ENCODE measurements around the gene ADGRL1. TPM values are rescaled to one million over a fixed set of nuclear protein-coding genes. Genes with fewer than 3 reads are reported as not detected.
A peak's percentile ranks its signal among the peaks of the same experiment; 100 is the strongest.
"Not testable (repeated sequence)": the region's sequence is repeated elsewhere in the genome, so short reads cannot be mapped to it uniquely, and the experiment has no call there.

Gene ADGRL1
- total RNA-seq, 5 donors from 2014 or later (not counting 1 experiment from before 2014, with no cell fraction given), result 19.9 to 31.2 (median 28.0) TPM

DNA sequence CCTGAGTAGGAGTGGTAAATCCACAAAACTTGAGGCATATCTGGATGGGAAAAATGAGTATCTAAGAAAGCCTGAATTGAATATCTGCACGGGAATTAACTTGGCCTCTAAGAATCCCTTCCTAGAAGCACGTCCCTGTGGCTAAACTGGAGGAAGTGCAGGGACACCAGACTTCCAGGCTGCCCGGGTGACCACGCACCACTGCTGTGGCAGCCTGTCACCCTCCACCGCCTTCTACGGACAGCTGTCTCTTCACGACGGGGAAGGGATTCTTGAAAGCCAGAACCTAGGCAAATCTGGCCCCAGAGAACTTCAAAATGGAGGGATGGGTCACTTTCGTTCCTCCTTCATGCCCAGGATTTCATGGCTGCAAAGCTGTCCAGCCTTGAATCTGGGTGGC, 2.5 kb upstream of the ADGRL1 start:
- H3K36me3 Mint-ChIP-seq; CTCF ChIA-PET; DNase-seq; POLR2A ChIA-PET; H3K36me3 ChIP-seq (ENCODE audit: control insufficient read depth in 2 of 2, extremely low read depth in 1 of 2, insufficient read depth in 1 of 2, low read length in 1 of 2); H3K9me3 Mint-ChIP-seq; H3K9me3 ChIP-seq; H3K27ac Mint-ChIP-seq; H3K4me3 ChIP-seq (ENCODE audit: control insufficient read depth in 1 of 2, extremely low read depth in 1 of 2, low read length in 1 of 2); H3K27ac ChIP-seq (ENCODE audit: low read length); ATAC-seq (replicated peaks in 1 of 4): not testable (repeated sequence)
- Mint-ChIP-seq H3K27me3 (peaks cover 0 to 21% of the 10 kb centered on the region in 2 donors), H3K4me1 (peaks cover 28 to 39% (median 34%) of the 10 kb centered on the region in 3 donors), H3K4me3 (peak overlapping the region in 2 of 3 donors; percentile 9 to 97)
- Histone ChIP-seq H3K4me1 (ENCODE audit: control insufficient read depth in 1 of 2, extremely low read depth in 1 of 2, insufficient read depth in 2 of 2, low read length in 2 of 2) (peaks cover 2 to 33% of the 10 kb centered on the region in 2 experiments), H3K27me3 (replicated peaks in 1 of 2; ENCODE audit: control insufficient read depth in 2 of 2, extremely low read depth in 1 of 2, insufficient read depth in 2 of 2, low read length in 1 of 2) (peaks cover 0 to 22% of the 10 kb centered on the region in 2 experiments)
- WGBS (ENCODE audit: insufficient coverage), result 70% methylated on average over 4 of the region's 9 CpGs

DNA sequence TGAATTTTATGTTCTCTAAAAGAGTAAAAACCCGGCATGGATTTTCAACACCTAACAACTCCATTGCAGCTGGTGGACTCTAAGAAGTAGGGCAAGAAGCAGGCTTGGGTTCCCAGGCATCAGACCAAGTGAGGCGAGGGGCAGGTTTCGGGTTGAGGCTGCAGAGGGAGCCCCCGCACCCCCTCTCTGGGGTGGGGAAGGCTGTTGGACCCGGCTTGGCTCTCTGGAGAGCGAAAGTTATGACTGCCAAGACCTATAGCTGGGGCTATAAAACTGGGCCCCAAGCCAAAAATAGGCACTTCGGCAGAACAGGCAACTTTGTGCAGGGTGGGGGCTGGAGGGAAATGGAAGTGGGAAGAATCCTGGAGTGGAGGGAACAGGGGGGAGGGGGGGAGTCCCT, 1.8 kb upstream of the ADGRL1 start:
- Mint-ChIP-seq H3K27me3 (peaks cover 0 to 21% of the 10 kb centered on the region in 2 donors), H3K27ac (peak overlapping the region in 1 of 2 donors; percentile 93), H3K4me1 (peaks cover 34 to 44% (median 39%) of the 10 kb centered on the region in 3 donors), H3K4me3 (peak overlapping the region; percentile 90 to 97 (median 90))
- H3K9me3 Mint-ChIP-seq; DNase-seq; POLR2A ChIA-PET; CTCF ChIA-PET; H3K27ac ChIP-seq (ENCODE audit: low read length); H3K36me3 Mint-ChIP-seq; H3K9me3 ChIP-seq; H3K36me3 ChIP-seq (ENCODE audit: control insufficient read depth in 2 of 2, extremely low read depth in 1 of 2, insufficient read depth in 1 of 2, low read length in 1 of 2): not testable (repeated sequence)
- Histone ChIP-seq H3K27me3 (replicated peaks in 1 of 2; ENCODE audit: control insufficient read depth in 2 of 2, extremely low read depth in 1 of 2, insufficient read depth in 2 of 2, low read length in 1 of 2) (peaks cover 0 to 24% of the 10 kb centered on the region in 2 experiments), H3K4me3 (ENCODE audit: control insufficient read depth in 1 of 2, extremely low read depth in 1 of 2, low read length in 1 of 2) (peak overlapping the region in 1 of 2 donors; percentile 84), H3K4me1 (ENCODE audit: control insufficient read depth in 1 of 2, extremely low read depth in 1 of 2, insufficient read depth in 2 of 2, low read length in 2 of 2) (peaks cover 2 to 33% of the 10 kb centered on the region in 2 experiments)
- peak in 2 of 4 experiments; percentile 3 to 4 for ATAC-seq (replicated peaks in 1 of 4)
- 60% methylated on average over 6 of the region's 7 CpGs for WGBS (ENCODE audit: insufficient coverage)

DNA sequence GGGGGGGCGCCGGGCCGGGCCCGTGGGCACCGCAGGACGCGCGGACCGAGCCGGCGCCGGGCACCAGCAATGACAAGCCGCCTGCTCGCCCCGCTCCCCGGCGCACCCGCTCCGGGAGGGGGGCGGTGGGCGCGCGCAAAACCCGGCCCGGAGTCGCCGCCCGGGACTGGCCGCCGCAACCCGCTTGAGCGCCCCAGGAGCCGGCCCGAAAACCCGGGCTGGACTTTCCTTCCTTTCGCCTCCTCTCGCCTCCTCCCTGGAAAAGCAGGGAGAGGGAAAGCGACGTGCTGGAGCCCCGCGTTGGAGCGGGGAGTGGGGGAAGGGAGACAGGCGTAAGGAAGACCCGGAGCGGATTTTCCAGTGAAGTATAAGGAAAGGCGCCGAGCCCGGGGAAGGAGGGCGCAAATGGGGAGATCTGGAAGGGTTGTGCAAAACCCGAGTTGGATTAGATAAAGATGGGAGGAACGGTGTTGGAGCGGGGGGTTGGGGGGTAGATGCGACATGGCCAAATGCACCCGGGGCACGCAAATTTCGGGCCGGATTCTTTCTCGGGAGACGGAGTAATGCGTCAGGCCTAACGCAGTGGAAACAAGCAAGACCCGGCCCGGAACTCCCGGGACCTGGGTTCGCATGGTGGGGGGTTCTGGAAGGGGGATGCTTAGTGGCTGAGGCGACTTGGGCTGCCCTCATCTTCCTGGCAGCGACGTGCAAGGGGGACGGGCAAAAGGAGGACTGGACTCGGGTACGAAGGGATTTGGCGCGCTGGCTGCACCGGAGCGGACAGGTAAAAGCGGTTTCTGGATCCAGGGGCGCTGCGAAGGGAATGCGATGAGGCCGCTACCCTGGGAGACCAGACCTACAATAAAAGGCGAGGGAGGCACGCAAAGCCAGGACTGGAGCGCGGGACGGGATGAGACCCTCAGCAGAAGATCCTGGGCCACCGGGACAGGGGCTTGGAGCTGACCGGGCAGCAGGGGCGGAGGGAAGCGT, 1.1 kb upstream of the ADGRL1 start:
- H3K36me3 ChIP-seq (ENCODE audit: control insufficient read depth in 2 of 2, extremely low read depth in 1 of 2, insufficient read depth in 1 of 2, low read length in 1 of 2); POLR2A ChIA-PET; CTCF ChIA-PET; H3K9me3 ChIP-seq; H3K36me3 Mint-ChIP-seq; H3K9me3 Mint-ChIP-seq: not testable (repeated sequence)
- Histone ChIP-seq H3K27ac (ENCODE audit: low read length) (peak overlapping the region; percentile 68), H3K4me3 (ENCODE audit: control insufficient read depth in 1 of 2, extremely low read depth in 1 of 2, low read length in 1 of 2) (peak overlapping the region; percentile 77 to 84), H3K4me1 (ENCODE audit: control insufficient read depth in 1 of 2, extremely low read depth in 1 of 2, insufficient read depth in 2 of 2, low read length in 2 of 2) (peaks cover 2 to 33% of the 10 kb centered on the region in 2 experiments), H3K27me3 (replicated peaks in 1 of 2; ENCODE audit: control insufficient read depth in 2 of 2, extremely low read depth in 1 of 2, insufficient read depth in 2 of 2, low read length in 1 of 2) (peaks cover 0 to 24% of the 10 kb centered on the region in 2 experiments)
- Mint-ChIP-seq H3K27me3 (peaks cover 0 to 21% of the 10 kb centered on the region in 2 donors), H3K4me1 (peaks cover 40 to 49% (median 43%) of the 10 kb centered on the region in 3 donors), H3K4me3 (peak overlapping the region; percentile 90 to 97 (median 90)), H3K27ac (peak overlapping the region; percentile 81 to 93)
- ATAC-seq (replicated peaks in 1 of 4) (peak; percentile 74 to 81 (median 76)), DNase-seq (peak; percentile 64 to 91 (median 81))
- WGBS (ENCODE audit: insufficient coverage), result under 1% methylated on average over 74 of the region's 89 CpGs

DNA sequence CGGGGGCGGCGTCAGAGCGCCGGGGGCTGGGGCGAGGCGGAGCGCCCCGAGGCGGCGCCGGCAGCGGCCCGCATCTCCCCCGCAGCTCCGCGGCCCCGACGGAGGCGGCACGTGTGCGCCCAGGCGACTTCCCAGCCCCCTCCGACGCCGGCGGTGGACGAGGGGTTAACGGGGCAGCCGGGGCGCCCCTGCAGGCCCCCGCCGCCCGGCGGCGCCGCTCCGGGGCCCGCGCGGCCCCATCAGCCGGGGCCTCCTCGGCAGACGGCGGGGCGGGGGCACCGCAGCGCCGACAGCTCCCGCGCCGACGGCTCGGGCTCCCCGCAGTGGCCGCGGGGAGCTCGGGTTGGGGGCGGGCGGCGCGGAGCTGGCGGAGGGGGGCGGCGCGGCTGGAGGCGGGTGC, 339 bp upstream of the ADGRL1 start:
- H3K36me3 Mint-ChIP-seq; CTCF ChIA-PET; H3K27ac ChIP-seq (ENCODE audit: low read length); H3K4me3 ChIP-seq (ENCODE audit: control insufficient read depth in 1 of 2, extremely low read depth in 1 of 2, low read length in 1 of 2); H3K27ac Mint-ChIP-seq; H3K36me3 ChIP-seq (ENCODE audit: control insufficient read depth in 2 of 2, extremely low read depth in 1 of 2, insufficient read depth in 1 of 2, low read length in 1 of 2); POLR2A ChIA-PET; H3K9me3 ChIP-seq; H3K9me3 Mint-ChIP-seq: not testable (repeated sequence)
- Histone ChIP-seq H3K27me3 (replicated peaks in 1 of 2; ENCODE audit: control insufficient read depth in 2 of 2, extremely low read depth in 1 of 2, insufficient read depth in 2 of 2, low read length in 1 of 2) (peaks cover 0 to 24% of the 10 kb centered on the region in 2 experiments), H3K4me1 (ENCODE audit: control insufficient read depth in 1 of 2, extremely low read depth in 1 of 2, insufficient read depth in 2 of 2, low read length in 2 of 2) (peaks cover 2 to 33% of the 10 kb centered on the region in 2 experiments)
- ATAC-seq (replicated peaks in 1 of 4) (peak; percentile 27 to 36 (median 28)), DNase-seq (peak in 15 of 35 experiments; percentile 9 to 51 (median 34))
- Mint-ChIP-seq H3K4me1 (peaks cover 40 to 54% (median 48%) of the 10 kb centered on the region in 3 donors), H3K27me3 (peaks cover 0 to 21% of the 10 kb centered on the region in 2 donors), H3K4me3 (peak overlapping the region in 1 of 3 donors; percentile 97)
- WGBS (ENCODE audit: insufficient coverage), result under 1% methylated on average over 58 of the region's 67 CpGs

DNA sequence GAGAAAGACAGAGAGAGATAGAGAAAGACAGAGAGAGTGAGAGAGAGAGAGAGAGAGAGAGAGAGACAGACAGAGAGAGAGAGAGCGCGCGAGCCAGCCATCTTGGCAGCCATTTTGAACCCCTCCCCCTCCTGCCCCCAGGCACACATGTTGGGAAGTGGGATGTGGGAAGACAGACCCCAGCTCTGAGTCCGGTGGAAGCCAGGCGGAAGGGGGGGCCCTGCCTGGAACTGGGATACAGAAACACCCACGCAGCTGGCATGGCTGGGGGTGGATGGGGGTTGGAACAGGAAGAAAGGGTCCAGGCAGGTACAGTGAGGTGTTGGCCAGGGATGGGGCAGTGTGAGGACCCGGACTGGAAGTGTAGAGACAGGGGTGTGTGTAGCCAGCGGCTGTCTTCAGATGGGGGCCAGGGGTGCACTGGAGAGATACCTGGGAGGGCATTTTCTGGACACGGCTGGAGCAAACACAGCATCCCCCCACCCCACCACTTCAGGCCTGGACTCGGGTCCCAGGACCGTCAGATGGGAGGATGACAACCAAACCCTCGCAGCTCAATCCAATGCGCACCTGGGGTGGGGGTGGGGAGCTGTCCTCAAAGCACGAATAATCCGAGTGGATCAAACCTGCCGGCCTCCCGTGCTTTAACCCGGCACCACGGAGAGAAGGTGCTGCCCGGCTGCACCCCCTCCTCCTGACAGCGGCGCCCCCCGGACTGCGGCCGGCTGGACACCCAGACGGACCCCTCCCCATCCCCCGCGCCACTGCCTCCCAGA, 1.1 kb downstream of the ADGRL1 start:
- not testable (repeated sequence) for DNase-seq; H3K9me3 ChIP-seq; H3K9me3 Mint-ChIP-seq; H3K27ac ChIP-seq (ENCODE audit: low read length); ATAC-seq (replicated peaks in 1 of 4); H3K36me3 Mint-ChIP-seq; H3K36me3 ChIP-seq (ENCODE audit: control insufficient read depth in 2 of 2, extremely low read depth in 1 of 2, insufficient read depth in 1 of 2, low read length in 1 of 2)
- H3K27me3 Mint-ChIP-seq, result peaks cover 0 to 16% of the 10 kb centered on the region in 2 donors
- peak overlapping the region; percentile 77 to 88 (median 85) for H3K4me3 Mint-ChIP-seq
- ChIA-PET CTCF (interaction anchor here in 1 of 2 donors (0.6 kb wide), 1 partner anchor 599 kb away, joined by 4 read pairs; no protein-coding TSS in a partner anchor), POLR2A (interaction anchor here in 1 of 2 donors (0.6 kb wide), 1 partner anchor 173 kb away, joined by 3 read pairs; the partner anchor contains the start of gene IL27RA)
- Histone ChIP-seq H3K4me1 (ENCODE audit: control insufficient read depth in 1 of 2, extremely low read depth in 1 of 2, insufficient read depth in 2 of 2, low read length in 2 of 2) (peaks cover 2 to 40% of the 10 kb centered on the region in 2 experiments), H3K4me3 (ENCODE audit: control insufficient read depth in 1 of 2, extremely low read depth in 1 of 2, low read length in 1 of 2) (peak overlapping the region; percentile 38 to 42), H3K27me3 (replicated peaks in 1 of 2; ENCODE audit: control insufficient read depth in 2 of 2, extremely low read depth in 1 of 2, insufficient read depth in 2 of 2, low read length in 1 of 2) (peaks cover 0 to 24% of the 10 kb centered on the region in 2 experiments)
- peak overlapping the region; percentile 74 to 88 for H3K27ac Mint-ChIP-seq
- WGBS (ENCODE audit: insufficient coverage), result 12% methylated on average over 11 of the region's 28 CpGs
- H3K4me1 Mint-ChIP-seq, result peaks cover 49 to 60% (median 56%) of the 10 kb centered on the region in 3 donors

DNA sequence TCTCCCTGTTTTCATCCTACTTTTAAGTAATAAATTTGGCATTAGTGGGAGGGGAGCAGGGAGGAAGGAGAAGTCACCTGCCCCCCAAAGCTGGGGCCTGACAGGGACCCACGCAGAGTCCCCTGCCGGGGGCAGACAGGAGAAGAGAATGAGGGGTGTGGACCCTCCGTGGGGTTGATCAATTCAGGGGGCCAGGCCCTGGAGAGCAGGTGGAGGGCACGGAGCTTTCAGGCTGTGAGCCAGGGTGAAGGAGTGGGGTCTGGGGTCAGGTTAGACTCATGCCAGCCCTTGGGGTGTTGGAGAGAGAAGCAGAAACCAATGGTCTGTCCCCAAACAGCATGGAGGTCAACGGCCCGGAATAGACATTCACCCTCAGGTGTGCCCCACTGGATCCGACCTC, 1.8 kb downstream of the ADGRL1 start:
- DNase-seq; H3K36me3 ChIP-seq (ENCODE audit: control insufficient read depth in 2 of 2, extremely low read depth in 1 of 2, insufficient read depth in 1 of 2, low read length in 1 of 2); H3K27ac ChIP-seq (ENCODE audit: low read length); ATAC-seq (replicated peaks in 1 of 4); H3K4me3 ChIP-seq (ENCODE audit: control insufficient read depth in 1 of 2, extremely low read depth in 1 of 2, low read length in 1 of 2); POLR2A ChIA-PET; H3K36me3 Mint-ChIP-seq; H3K9me3 ChIP-seq; H3K9me3 Mint-ChIP-seq; CTCF ChIA-PET: not testable (repeated sequence)
- H3K4me3 Mint-ChIP-seq, result peak overlapping the region; percentile 77 to 88 (median 85)
- 92% methylated on average over 4 of the region's 7 CpGs for WGBS (ENCODE audit: insufficient coverage)
- H3K27me3 Mint-ChIP-seq, result peaks cover 0 to 13% of the 10 kb centered on the region in 2 donors
- H3K4me1 Mint-ChIP-seq, result peaks cover 46 to 58% (median 53%) of the 10 kb centered on the region in 3 donors
- H3K27me3 ChIP-seq (replicated peaks in 1 of 2; ENCODE audit: control insufficient read depth in 2 of 2, extremely low read depth in 1 of 2, insufficient read depth in 2 of 2, low read length in 1 of 2), result peaks cover 0 to 23% of the 10 kb centered on the region in 2 experiments
- peak overlapping the region; percentile 74 to 88 for H3K27ac Mint-ChIP-seq
- peaks cover 2 to 39% of the 10 kb centered on the region in 2 experiments for H3K4me1 ChIP-seq (ENCODE audit: control insufficient read depth in 1 of 2, extremely low read depth in 1 of 2, insufficient read depth in 2 of 2, low read length in 2 of 2)

Data from T-cell (primary cell).